Smooth muscle cell (in vitro differentiated cells): ENCODE data around the gene CLEC18B. TPM values are rescaled to one million over a fixed set of nuclear protein-coding genes. Genes with fewer than 3 reads are reported as not detected.

Source experiments
- DNase-seq: peaks from one replicate; lab custom pipeline; 2025; ENCODE audit not compliant: unreplicated experiment; lab: John Stamatoyannopoulos, UW
- H2AFZ ChIP-seq: fragments of 200-600 bp; sonication (generic); 2 replicates; pipeline ENCODE4 v1.6.0; 2016; ENCODE audit warnings: antibody characterized with exemption, low read depth, mild to moderate bottlenecking
- H3F3A ChIP-seq: fragments of 200-600 bp; sonication (generic); 2 replicates; pipeline ENCODE4 v1.6.0; 2017; ENCODE audit warnings: antibody characterized with exemption, low read depth
- H3K27ac ChIP-seq: fragments of 200-600 bp; sonication (generic); 2 replicates; pipeline ENCODE4 v1.5.1; 2016; ENCODE audit warnings: low read depth, mild to moderate bottlenecking
- H3K27me3 ChIP-seq: fragments of 200-600 bp; sonication (generic); 2 replicates; pipeline ENCODE4 v1.6.1; 2016; ENCODE audit warnings: low read depth, mild to moderate bottlenecking
- H3K36me3 ChIP-seq: fragments of 200-600 bp; sonication (generic); 2 replicates; pipeline ENCODE4 v1.5.1; 2016; ENCODE audit warnings: low read depth
- H3K4me1 ChIP-seq: fragments of 200-600 bp; sonication (generic); 2 replicates; pipeline ENCODE4 v1.5.1; 2016; ENCODE audit warnings: low read depth
- H3K4me2 ChIP-seq: fragments of 200-600 bp; sonication (generic); 2 replicates; pipeline ENCODE4 v1.6.0; 2016; ENCODE audit warnings: mild to moderate bottlenecking
- H3K4me3 ChIP-seq: fragments of 200-600 bp; sonication (generic); 2 replicates; pipeline ENCODE4 v1.5.1; 2016; ENCODE audit warnings: mild to moderate bottlenecking
- H3K79me2 ChIP-seq: fragments of 200-600 bp; sonication (generic); 2 replicates; pipeline ENCODE4 v1.6.0; 2016; ENCODE audit warnings: low read depth, mild to moderate bottlenecking
- H3K9ac ChIP-seq: fragments of 200-600 bp; sonication (generic); 2 replicates; pipeline ENCODE4 v1.6.0; 2016; ENCODE audit warnings: low read depth
- H3K9me3 ChIP-seq: fragments of 200-600 bp; sonication (generic); replicated peaks from 2 replicates; pipeline ENCODE4 v1.5.1; 2016; ENCODE audit warnings: low read depth
- H4K20me1 ChIP-seq: fragments of 200-600 bp; sonication (generic); 2 replicates; pipeline ENCODE4 v1.6.0; 2016; ENCODE audit warnings: low read depth
- CTCF ChIP-seq: fragments of 200-600 bp; sonication (generic); IDR thresholded peaks from 2 replicates; pipeline ENCODE4 v1.5.1; 2017; ENCODE audit warnings: borderline replicate concordance, mild to moderate bottlenecking, antibody characterized with exemption; ENCODE audit not compliant: insufficient read depth, poor library complexity, severe bottlenecking
- WGBS: methylation state at CpG from one replicate; pipeline ENCODE4 v1.1.7; 2016; ENCODE audit warnings: low lambda C conversion rate; 5-methylcytosine and 5-hydroxymethylcytosine counted together
- polyA plus RNA-seq: library from polyadenylated mRNA; unstranded; fragments of >200 nt; fragmentation: Nextera tagmentation; extraction: Ambion mirVana; gene quantifications from 2 replicates; pipeline ENCODE4 v1.2.1, GENCODE V29; 2016
- total RNA-seq: library from RNA; depleted of rRNA; stranded (reverse); fragments of >200 nt; gene quantifications from 2 replicates; pipeline ENCODE4 v1.2.3, GENCODE V29; 2014

Gene CLEC18B
- total and polyA plus RNA-seq, 2 experiments from 2014 or later, result 0.87 to 1.4 TPM

DNA sequence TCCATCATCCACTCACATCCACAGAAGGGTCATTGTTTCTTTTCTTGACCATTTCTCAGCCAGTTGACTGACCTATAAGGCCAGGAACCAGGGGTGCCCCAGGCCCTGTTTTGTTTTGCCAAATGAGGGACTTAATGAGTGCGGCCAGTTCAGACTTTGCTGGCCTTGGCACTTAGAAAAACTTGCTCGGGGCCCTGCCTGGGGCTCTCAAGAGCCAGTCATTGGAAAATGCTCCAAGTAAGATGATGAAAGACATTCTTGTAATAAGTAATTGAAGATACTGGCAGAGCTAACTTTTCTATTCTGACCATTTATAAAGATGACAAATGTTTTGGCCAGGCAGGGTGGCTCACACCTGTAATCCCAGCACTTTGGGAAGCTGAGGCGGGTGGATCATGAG, 29.0 kb upstream of the CLEC18B start:
- peak overlapping the region; percentile 14 for H3K9ac ChIP-seq

DNA sequence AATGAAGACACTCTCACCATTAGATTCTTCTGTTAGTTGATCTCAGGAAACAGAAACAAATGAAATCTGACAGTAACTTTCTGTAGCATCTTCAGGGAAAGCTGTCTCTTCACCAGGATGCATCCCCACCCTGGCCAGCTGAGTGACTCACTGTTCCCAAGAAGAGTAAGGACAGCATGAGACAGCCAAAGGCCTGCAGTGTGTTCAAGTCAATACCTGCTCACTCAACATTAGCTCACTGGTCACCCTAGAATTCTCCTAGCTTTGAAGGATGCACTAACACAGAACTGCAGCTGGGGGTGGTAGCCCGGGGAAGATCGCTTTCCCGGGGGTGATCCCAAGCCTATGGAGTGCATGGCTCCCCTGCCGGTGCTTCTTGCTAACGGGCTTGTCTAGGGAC, 28.2 kb upstream of the CLEC18B start:
- no peaks in the 10 kb centered on the region for H3K4me1 ChIP-seq
- peak overlapping the region; percentile 14 for H3K9ac ChIP-seq
- H3K27ac ChIP-seq, result peak overlapping the region; percentile 77
- H3F3A ChIP-seq, result peaks cover 14% of the 10 kb centered on the region
- no peak for DNase-seq
- no peak overlapping the region for H2AFZ ChIP-seq
- H3K4me3 ChIP-seq, result no peak overlapping the region
- no peaks in the 10 kb centered on the region for H3K9me3 ChIP-seq
- H3K36me3 ChIP-seq, result no peaks in the 10 kb centered on the region
- WGBS, result 86% methylated on average over 5 of the region's 5 CpGs
- H3K4me2 ChIP-seq, result peak overlapping the region; percentile 66
- H3K27me3 ChIP-seq, result no peaks in the 10 kb centered on the region
- H4K20me1 ChIP-seq, result no peaks in the 10 kb centered on the region
- H3K79me2 ChIP-seq, result no peaks in the 10 kb centered on the region
- TF ChIP-seq CTCF, result no peak

More for the DNA sequence above, 29.0 kb upstream of the CLEC18B start:
- H3K4me1 ChIP-seq, result no peaks in the 10 kb centered on the region
- no peak overlapping the region for H2AFZ ChIP-seq
- H3K27ac ChIP-seq, result peak overlapping the region; percentile 77
- DNase-seq, result no peak
- peak overlapping the region; percentile 66 for H3K4me2 ChIP-seq
- no peaks in the 10 kb centered on the region for H3K9me3 ChIP-seq
- H3K79me2 ChIP-seq, result no peaks in the 10 kb centered on the region
- H3F3A ChIP-seq, result peaks cover 14% of the 10 kb centered on the region
- TF ChIP-seq CTCF, result no peak
- H3K27me3 ChIP-seq, result no peaks in the 10 kb centered on the region
- WGBS, result 97% methylated on average over 3 of the region's 3 CpGs
- no peak overlapping the region for H3K4me3 ChIP-seq
- H4K20me1 ChIP-seq, result no peaks in the 10 kb centered on the region
- H3K36me3 ChIP-seq, result no peaks in the 10 kb centered on the region

- no peaks in the 10 kb centered on the region for H3K27me3 ChIP-seq
- H3F3A ChIP-seq, result peaks cover 14% of the 10 kb centered on the region
- H3K4me3 ChIP-seq, result no peak overlapping the region
- H3K4me2 ChIP-seq, result peak overlapping the region; percentile 66
- H2AFZ ChIP-seq, result no peak overlapping the region
- no peaks in the 10 kb centered on the region for H3K36me3 ChIP-seq
- no peaks in the 10 kb centered on the region for H4K20me1 ChIP-seq
- TF ChIP-seq CTCF, result no peak
- H3K79me2 ChIP-seq, result no peaks in the 10 kb centered on the region
- H3K9me3 ChIP-seq, result no peaks in the 10 kb centered on the region
- peak overlapping the region; percentile 77 for H3K27ac ChIP-seq
- 65% methylated on average over 8 of the region's 8 CpGs for WGBS
- H3K9ac ChIP-seq, result no peak overlapping the region
- no peak for DNase-seq
- H3K4me1 ChIP-seq, result no peaks in the 10 kb centered on the region
Observed at GRCh38 chr16:74448990-74449389, 27.7 kb upstream of the CLEC18B start.

GRCh38 chr16:74447578-74447977, 26.3 kb upstream of the CLEC18B start:
- Histone ChIP-seq H3K27me3 (no peaks in the 10 kb centered on the region), H3K36me3 (no peaks in the 10 kb centered on the region), H4K20me1 (no peaks in the 10 kb centered on the region), H2AFZ (no peak overlapping the region), H3K27ac (peak overlapping the region; percentile 70), H3K4me3 (no peak overlapping the region), H3F3A (peaks cover 14% of the 10 kb centered on the region), H3K79me2 (no peaks in the 10 kb centered on the region), H3K4me2 (no peak overlapping the region), H3K4me1 (no peaks in the 10 kb centered on the region), H3K9me3 (no peaks in the 10 kb centered on the region), H3K9ac (peak overlapping the region; percentile 2)
- WGBS, result 89% methylated on average over 5 of the region's 5 CpGs
- no peak for TF ChIP-seq CTCF
- DNase-seq, result no peak
